RKO (cell line): ENCODE results near the gene PRKN.

ENCODE experiments used
- DNase-seq: peaks from one replicate; pipeline ENCODE4 v3.0.0-alpha.2; 2016; ENCODE audit warnings: low spot score

PRKN gene

GRCh38 chr6:162313922-162314660 is 413.5 kb downstream of the PRKN start:
- no peak for DNase-seq

- no peak for DNase-seq
These were observed 419.7 kb downstream of the PRKN start for GRCh38 chr6:162307865-162308264.

GRCh38 chr6:162306616-162307015 is 420.9 kb downstream of the PRKN start:
- no peak for DNase-seq

- no peak for DNase-seq
These were observed 426.4 kb downstream of the PRKN start for GRCh38 chr6:162301128-162301527.

GRCh38 chr6:162294029-162294428 is 433.5 kb downstream of the PRKN start:
- no peak for DNase-seq

- no peak for DNase-seq
These were observed 434.7 kb downstream of the PRKN start for GRCh38 chr6:162292915-162293314.

GRCh38 chr6:162290846-162291465 is 436.6 kb downstream of the PRKN start:
- no peak for DNase-seq

- no peak for DNase-seq
These were observed 437.6 kb downstream of the PRKN start for GRCh38 chr6:162289972-162290371.

GRCh38 chr6:162273986-162274385 is 453.6 kb downstream of the PRKN start:
- DNase-seq = no peak

- no peak for DNase-seq
These were observed 455.6 kb downstream of the PRKN start for GRCh38 chr6:162271922-162272321.

GRCh38 chr6:162270966-162271365 is 456.6 kb downstream of the PRKN start:
- no peak for DNase-seq

GRCh38 chr6:162267641-162268040 is 459.9 kb downstream of the PRKN start:
- DNase-seq = no peak

- no peak for DNase-seq
These were observed 460.4 kb downstream of the PRKN start for GRCh38 chr6:162267126-162267525.

- no peak for DNase-seq
These were observed 463.0 kb downstream of the PRKN start for GRCh38 chr6:162264581-162264980.

GRCh38 chr6:162262466-162263196 is 464.9 kb downstream of the PRKN start:
- no peak for DNase-seq

GRCh38 chr6:162261598-162261997 is 466.0 kb downstream of the PRKN start:
- no peak for DNase-seq

- DNase-seq = no peak
These were observed 467.5 kb downstream of the PRKN start for GRCh38 chr6:162260027-162260426.

GRCh38 chr6:162258647-162259046 is 468.9 kb downstream of the PRKN start:
- no peak for DNase-seq

GRCh38 chr6:162256361-162256760 is 471.2 kb downstream of the PRKN start:
- no peak for DNase-seq

GRCh38 chr6:162251257-162251656 is 476.3 kb downstream of the PRKN start:
- DNase-seq = no peak

GRCh38 chr6:162249907-162250642 is 477.5 kb downstream of the PRKN start:
- no peak for DNase-seq

GRCh38 chr6:162245830-162246420 is 481.6 kb downstream of the PRKN start:
- DNase-seq = no peak
